Measurements from ENCODE around the gene ITGAX.
"Not testable (repeated sequence)": the region's sequence is repeated elsewhere in the genome, so short reads cannot be mapped to it uniquely, and the experiment has no call there.

Gene ITGAX

DNA sequence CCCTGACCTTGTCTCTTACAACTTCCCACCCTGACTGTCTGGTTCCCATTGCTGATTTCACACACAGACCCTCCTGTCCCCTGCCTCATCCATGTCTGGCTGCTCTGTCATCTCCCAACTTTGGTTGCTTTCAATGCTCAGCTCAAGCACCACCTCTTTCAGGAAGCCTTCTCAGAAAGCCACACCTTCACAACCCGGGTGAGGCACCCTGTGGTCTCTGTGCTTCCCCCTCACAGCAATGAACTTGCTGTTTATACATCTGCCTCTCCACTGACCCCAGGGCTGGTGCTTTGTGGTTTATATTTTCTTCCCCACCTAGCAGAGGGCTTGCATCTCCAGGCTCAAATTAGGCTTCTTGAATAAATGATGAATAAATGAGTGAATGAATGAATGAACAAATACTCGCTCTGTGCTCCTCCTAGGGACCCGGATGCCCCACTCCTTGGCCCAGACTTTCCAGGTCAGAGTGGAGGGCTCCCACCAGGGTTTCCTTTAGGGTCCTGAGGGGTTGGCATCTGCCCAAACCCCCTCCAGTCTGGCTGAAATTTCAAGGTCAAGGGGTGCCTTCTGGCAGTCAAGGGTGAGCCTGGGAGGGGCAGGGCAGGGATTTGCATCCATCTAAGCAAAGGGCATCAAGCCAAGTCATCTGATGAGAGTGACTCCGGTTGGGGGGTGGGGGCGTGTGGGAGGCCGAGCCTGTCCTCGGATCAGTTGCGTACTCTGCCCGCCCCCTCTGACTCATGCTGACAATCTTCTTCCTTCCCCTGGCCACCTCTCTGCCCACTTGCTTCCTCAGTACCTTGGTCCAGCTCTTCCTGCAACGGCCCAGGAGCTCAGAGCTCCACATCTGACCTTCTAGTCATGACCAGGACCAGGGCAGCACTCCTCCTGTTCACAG, at the start of gene ITGAX:
TSS of gene ITGAX (plus strand) at position 783 of the 898 bp plus-strand sequence. CDS start at position 862, 79 bp downstream.
- peak; percentile 40 for DNase-seq

- no peak for DNase-seq
Measured at GRCh38 chr16:31305219-31305618, 49.8 kb upstream of the ITGAX start.

DNA sequence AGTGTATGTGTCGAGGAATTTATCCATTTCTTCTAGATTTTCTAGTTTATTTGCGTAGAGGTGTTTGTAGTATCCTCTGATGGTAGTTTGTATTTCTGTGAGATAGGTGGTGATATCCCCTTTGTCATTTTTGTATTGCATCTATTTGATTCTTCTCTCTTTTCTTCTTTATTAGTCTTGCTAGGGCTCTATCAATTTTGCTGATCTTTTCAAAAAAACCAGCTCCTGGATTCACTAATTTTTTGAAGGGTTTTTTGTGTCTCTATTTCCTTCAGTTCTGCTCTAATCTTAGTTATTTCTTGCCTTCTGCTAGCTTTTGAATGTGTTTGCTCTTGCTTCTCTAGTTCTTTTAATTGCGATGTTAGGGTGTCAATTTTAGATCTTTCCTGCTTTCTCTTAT, 46.6 kb upstream of the ITGAX start:
- DNase-seq, result not testable (repeated sequence)

- no peak for DNase-seq
Measured at GRCh38 chr16:31322500-31322899, 32.5 kb upstream of the ITGAX start.

DNA sequence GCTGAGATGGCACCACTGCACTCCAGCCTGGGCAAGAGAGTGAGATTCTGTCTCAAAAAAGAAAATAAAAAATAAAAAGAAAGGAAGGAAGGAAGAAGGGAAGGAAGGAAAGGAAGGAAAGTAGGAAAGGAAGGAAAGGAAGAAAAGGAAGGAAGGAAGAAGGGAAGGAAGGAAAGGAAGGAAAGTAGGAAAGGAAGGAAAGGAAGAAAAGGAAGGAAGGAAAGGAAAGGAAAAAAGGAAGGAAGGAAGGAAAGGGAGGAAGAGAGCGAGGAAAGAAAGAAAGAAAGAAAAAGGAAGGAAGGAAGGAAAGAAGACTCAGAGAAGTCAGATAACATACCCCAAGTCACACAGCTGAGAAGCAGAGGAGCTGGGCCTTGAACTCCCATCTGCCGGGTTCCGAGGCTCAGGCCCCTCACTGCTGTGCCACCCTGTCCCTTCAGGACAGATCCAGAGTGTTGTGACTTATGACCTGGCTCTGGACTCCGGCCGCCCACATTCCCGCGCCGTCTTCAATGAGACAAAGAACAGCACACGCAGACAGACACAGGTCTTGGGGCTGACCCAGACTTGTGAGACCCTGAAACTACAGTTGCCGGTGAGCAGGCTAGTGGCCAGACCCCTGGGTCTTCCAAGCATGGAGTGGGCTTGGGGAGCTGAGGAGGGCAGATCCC, 30.9 kb upstream of the ITGAX start:
- no peak for DNase-seq

- no peak for DNase-seq
Measured at GRCh38 chr16:31325171-31325570, 29.8 kb upstream of the ITGAX start.

DNA sequence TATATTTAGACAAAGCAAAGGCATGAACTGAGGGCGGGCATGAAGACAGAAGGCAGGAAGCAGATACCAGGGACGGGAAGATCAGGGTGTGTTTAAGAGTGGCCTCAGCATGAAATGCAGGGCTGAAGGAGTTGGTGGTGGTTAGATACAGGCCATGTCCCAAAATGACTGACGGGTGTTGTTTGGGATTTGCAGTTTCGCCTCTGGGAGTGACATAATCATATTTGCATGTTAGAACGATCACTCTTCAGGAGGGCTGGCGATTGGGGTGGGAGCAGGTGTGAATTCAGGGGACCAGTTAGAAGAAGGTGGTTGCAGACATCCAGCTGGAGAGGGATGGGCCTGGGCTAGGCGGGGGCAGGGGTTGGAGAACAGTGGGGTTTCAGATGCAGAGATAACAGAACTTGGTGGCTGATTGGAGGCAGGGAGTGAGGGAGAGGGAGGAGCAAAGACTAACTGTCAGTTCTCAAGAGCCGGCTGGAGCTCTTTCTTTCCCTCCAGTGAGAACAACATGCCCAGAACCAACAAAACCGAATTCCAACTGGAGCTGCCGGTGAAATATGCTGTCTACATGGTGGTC, 27.2 kb upstream of the ITGAX start:
- DNase-seq, result no peak

- DNase-seq, result no peak
Measured at GRCh38 chr16:31328322-31329052, 26.5 kb upstream of the ITGAX start.

DNA sequence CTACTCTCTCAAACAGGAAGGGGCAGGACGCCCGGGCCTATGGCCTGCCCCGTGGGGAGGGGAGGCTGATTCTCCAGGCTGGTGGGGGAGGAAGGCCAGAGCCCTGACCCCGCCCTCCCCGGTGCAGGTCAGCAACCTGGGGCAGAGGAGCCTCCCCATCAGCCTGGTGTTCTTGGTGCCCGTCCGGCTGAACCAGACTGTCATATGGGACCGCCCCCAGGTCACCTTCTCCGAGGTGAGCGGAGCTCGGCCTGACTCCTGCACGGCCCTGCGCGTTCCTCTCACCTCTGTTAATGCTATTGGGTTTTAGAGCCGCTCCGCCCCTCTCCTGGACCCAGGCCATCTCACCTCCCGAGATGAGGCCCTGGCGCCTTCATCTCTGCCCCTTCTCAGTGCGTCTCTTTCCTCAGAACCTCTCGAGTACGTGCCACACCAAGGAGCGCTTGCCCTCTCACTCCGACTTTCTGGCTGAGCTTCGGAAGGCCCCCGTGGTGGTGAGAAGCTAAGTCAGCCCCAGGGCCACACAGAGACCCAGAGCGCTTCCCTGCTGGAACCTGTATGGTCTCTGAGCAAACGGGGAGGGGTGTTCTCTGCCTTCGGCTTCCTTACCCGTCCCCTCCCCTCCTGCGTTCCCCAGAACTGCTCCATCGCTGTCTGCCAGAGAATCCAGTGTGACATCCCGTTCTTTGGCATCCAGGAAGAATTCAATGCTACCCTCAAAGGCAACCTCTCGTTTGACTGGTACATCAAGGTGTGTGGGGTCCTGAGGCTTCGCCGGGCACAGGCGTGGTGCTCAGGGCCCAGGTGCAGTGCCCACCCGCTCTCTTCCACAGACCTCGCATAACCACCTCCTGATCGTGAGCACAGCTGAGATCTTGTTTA, 25.1 kb upstream of the ITGAX start:
- no peak for DNase-seq

DNA sequence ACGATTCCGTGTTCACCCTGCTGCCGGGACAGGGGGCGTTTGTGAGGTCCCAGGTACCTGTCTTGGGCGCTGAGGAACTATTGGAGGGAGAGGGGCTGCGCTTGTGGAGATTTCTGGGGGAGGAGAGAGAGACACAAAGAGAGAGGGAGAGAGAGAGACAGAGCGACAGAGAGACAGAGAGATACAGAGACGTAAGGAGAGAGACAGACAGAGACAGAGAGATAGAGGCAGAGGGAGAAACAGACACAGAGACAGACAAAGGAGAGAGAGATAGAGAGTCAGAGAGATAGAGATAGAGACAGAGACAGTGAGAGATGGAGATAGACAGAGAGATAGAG, 24.5 kb upstream of the ITGAX start:
- DNase-seq, result no peak

DNA sequence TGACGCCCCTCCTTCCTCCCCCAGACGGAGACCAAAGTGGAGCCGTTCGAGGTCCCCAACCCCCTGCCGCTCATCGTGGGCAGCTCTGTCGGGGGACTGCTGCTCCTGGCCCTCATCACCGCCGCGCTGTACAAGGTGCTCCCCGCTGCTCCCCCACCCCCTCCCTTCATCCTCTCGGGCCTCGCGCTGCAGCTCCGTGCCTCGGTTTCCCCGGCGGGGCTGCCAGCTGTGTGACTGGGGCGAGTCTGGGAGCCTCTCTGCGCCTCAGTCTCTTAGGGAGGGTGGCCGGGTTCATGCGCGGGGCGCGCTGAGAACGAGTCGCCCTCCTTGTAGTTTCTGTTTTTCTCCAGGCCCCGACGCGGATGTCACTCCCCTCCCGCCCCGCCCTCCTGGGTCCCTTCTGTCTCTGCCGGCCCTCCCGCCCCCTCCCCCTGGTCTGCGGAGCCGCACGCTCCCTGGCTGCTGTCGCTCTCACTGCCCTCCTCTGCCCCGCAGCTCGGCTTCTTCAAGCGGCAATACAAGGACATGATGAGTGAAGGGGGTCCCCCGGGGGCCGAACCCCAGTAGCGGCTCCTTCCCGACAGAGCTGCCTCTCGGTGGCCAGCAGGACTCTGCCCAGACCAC, 23.7 kb upstream of the ITGAX start:
- DNase-seq, result no peak

DNA sequence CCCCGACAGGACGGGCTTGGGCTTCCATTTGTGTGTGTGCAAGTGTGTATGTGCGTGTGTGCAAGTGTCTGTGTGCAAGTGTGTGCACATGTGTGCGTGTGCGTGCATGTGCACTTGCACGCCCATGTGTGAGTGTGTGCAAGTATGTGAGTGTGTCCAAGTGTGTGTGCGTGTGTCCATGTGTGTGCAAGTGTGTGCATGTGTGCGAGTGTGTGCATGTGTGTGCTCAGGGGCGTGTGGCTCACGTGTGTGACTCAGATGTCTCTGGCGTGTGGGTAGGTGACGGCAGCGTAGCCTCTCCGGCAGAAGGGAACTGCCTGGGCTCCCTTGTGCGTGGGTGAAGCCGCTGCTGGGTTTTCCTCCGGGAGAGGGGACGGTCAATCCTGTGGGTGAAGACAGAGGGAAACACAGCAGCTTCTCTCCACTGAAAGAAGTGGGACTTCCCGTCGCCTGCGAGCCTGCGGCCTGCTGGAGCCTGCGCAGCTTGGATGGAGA, 23.1 kb upstream of the ITGAX start:
- DNase-seq, result no peak

DNA sequence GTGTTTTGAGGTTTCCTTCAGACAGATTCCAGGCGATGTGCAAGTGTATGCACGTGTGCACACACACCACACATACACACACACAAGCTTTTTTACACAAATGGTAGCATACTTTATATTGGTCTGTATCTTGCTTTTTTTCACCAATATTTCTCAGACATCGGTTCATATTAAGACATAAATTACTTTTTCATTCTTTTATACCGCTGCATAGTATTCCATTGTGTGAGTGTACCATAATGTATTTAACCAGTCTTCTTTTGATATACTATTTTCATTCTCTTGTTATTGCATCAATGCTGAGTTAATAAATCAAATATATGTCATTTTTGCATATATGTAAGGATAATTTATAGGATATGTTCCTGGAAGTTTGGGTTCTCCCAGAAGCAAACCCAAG, 22.4 kb upstream of the ITGAX start:
- no peak for DNase-seq

GRCh38 chr16:31333686-31334649, 21.0 kb upstream of the ITGAX start:
- peak; percentile 20 for DNase-seq

GRCh38 chr16:31334934-31335333, 20.0 kb upstream of the ITGAX start:
- no peak for DNase-seq

DNA sequence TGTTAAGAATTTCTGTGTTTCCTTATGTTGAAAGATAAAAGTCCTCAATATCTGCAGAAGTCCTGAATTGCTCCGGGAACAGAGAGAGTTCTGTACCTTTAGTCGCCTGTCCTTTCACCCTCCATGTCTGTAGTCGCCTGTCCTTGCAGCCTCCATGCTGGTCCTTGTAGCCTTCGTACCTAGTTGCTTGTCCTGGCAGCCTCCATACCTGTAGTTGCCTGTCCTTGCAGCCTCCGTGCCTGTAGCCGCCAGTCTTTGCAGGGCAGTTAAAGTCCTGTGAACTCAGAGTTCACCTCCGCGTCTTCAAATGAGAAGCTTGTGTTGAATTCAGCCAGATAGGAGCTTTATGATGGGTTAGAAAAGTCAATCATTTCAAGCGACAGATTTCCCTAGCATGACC, 19.5 kb upstream of the ITGAX start:
- DNase-seq, result no peak

DNA sequence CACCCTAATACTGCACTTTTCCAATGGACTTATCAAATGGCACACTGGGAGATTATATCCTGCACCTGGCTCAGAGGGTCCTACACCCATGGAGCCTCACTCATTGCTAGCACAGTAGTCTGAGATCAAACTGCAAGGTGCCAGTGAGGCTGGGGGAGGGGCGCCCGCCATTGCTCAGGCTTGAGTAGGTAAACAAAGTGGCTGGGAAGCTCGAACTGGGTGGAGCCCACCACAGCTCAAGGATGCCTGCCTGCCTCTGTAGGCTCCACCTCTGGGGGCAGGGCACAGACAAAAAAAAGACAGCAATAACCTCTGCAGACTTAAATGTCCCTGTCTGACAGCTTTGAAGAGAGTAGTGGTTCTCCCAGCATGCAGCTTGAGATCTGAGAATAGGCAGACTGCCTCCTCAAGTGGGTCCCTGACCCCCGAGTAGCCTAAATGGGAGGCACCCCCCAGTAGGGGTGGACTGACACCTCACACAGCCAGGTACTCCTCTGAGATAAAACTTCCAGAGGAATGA, 16.8 kb upstream of the ITGAX start:
- not testable (repeated sequence) for DNase-seq

GRCh38 chr16:31344712-31345111, 10.3 kb upstream of the ITGAX start:
- DNase-seq, result no peak

DNA sequence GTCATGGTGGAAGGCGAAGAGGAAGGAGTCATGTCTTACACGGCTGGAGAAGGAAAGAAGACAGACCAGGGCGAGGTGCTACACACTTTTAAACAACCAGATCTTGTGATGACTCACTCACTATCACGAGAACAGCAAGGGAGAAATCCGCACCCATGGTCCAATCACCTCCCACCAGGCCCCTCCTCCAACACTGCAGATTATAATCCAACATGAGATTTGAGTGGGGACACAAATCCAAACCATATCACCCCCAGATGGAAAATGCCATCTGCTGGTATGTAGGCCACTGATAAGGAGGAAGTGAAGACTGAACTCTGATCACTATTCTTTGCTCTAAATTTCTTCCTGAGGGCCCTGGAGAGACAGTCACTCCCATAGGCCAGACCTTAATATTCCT, 7.5 kb upstream of the ITGAX start:
- no peak for DNase-seq

- no peak for DNase-seq
Measured at GRCh38 chr16:31348579-31348978, 6.4 kb upstream of the ITGAX start.

Data from HCEC 1CT (cell line).